M059J (cell line): ENCODE data around the gene APOBEC3G. TPM values are rescaled to one million over a fixed set of nuclear protein-coding genes. Genes with fewer than 3 reads are reported as not detected.
A peak's percentile ranks its signal among the peaks of the same experiment; 100 is the strongest.
"Not testable (repeated sequence)": the region's sequence is repeated elsewhere in the genome, so short reads cannot be mapped to it uniquely, and the experiment has no call there.

Source experiments
- DNase-seq: peaks from one replicate; pipeline ENCODE4 v3.0.0-alpha.2; 2012; ENCODE audit warnings: low read depth
- total RNA-seq: library from RNA; depleted of rRNA; stranded (reverse); fragments of >200 nt; shearing (Covaris generic); gene quantifications from 2 replicates; pipeline ENCODE4 v1.2.3, GENCODE V29; 2014; rRNA removed

APOBEC3G gene
- total RNA-seq, result 23.4 and 30.1 TPM in 2 replicates

DNA sequence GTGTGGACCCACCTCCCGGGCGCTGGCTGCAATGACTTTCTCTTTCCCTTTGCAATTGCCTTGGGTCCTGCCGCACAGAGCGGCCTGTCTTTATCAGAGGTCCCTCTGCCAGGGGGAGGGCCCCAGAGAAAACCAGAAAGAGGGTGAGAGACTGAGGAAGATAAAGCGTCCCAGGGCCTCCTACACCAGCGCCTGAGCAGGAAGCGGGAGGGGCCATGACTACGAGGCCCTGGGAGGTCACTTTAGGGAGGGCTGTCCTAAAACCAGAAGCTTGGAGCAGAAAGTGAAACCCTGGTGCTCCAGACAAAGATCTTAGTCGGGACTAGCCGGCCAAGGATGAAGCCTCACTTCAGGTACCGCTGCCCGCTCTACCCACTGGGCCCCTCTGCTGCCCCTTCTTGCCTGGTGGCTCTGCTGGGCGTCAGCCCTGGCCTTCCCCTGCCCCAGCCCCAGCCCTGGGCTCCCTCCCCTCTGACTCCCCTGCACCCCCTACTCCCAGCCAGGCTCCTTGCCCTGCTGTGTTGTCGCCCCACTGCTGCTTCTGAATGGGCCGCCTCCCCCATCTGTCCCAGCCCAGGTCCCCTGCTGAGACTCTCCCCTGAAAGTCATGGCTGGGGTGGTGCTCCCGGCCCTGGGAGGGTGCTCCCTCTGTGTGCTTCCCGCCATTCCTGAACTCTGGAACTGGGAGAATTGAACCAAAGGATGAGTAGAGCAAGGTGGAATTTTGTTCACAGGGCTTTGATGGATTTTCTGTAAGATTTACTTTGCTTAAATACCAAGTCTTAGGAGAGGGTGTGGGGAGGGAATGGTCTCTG lies at the start of gene APOBEC3G:
Gene APOBEC3G (plus strand): TSS at position 250 of the 815 bp plus-strand sequence. CDS start 87 bp downstream, at position 337.
- peak; percentile 67 for DNase-seq

DNA sequence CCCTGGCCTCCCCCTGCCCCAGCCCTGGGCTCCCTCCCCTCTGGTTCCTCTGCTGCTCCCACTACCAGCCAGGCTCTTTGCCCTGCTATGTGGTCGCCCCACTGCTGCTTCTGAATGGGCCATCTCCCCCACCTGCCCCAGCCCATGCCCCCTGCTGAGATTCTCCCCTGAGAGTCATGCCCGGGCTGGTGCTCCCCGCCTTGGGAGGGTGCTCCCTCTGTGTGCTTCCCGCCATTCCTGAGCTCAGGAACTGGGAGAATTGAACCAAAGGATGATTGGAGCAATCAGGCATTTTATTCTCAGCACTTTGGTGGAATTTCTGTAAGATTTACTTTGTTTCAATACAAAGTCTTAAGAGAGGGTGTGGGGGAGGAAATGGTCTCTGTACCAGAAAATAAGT lies 49.4 kb upstream of the APOBEC3G start:
- no peak for DNase-seq

DNA sequence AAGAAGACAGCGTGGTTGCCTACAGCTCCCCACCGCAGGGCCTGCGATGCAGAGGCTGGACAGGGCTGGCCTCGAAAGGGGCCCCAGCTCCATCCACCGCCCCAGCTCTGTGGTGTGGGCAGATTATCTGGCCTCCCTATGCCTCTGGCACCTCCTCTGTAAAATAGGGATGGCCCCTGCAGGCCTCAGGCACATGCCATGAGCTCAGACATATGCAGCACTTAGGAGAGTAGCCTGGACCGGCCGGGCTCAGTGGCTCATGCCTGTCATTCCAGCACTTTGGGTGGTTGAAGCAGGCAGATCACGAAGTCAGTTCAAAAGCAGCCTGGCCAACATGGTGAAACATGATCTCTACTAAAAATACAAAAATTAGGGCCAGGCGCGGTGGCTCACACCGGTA lies 48.8 kb upstream of the APOBEC3G start:
- no peak for DNase-seq

DNA sequence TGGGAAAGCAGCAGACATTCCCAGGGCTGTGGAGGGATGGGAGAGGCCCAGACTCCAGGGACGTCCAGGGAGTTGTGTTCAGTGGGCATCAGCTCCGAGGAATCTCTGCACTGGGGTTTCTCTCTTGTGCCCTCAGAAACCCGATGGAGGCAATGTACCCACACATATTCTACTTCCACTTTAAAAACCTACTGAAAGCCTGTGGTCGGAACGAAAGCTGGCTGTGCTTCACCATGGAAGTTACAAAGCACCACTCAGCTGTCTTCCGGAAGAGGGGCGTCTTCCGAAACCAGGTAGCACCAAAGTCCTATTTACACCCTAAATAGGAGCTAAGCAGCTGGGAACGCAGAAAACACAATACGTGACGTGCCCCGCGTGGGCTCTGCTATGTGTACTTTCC lies 47.8 kb upstream of the APOBEC3G start:
- DNase-seq, result no peak

DNA sequence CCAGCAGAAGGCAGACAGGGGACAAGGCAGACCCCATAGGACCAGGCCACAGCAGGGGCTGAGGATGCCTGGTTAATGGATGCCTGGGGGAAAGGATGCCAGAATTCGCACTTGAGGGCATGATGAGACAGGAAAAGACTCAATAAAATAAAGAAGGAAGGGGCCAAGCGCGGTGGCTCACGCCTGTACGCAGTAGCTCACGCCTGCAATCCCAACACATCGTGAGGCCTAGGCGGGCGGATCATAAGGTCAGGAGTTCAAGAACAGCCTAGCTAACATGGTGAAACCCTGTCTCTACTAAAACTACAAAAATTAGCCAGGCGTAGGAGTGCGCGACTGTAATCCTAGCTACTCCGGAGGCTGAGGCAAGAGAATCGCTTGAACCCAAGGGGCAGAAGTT lies 46.4 kb upstream of the APOBEC3G start:
- no peak for DNase-seq

DNA sequence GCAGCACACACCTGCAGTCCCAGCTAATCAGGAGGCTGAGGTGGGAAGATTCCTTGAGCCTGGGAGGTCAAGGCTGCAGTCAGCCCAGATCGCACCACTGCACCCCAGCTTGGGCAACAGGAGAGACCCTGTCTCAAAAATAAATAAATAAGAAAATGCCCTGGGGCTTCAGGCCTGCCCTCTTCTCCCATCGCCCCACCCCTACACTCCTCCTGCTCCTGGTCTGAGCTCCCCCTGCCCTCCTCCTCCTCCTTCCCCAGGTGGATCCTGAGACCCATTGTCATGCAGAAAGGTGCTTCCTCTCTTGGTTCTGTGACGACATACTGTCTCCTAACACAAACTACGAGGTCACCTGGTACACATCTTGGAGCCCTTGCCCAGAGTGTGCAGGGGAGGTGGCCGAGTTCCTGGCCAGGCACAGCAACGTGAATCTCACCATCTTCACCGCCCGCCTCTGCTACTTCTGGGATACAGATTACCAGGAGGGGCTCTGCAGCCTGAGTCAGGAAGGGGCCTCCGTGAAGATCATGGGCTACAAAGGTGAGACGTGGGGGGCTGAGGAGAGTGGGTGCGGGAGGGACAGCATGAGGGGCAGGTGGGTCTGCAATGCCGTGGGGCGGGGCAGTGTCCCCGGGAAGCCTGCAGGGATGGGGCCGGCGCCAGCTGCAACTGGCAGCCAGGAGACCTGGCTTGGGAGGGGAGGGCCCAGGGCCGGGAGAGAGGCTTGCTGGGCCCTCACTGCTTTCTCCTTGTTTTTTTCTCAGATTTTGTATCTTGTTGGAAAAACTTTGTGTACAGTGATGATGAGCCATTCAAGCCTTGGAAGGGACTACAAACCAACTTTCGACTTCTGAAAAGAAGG lies 45.4 kb upstream of the APOBEC3G start:
- DNase-seq, result not testable (repeated sequence)

DNA sequence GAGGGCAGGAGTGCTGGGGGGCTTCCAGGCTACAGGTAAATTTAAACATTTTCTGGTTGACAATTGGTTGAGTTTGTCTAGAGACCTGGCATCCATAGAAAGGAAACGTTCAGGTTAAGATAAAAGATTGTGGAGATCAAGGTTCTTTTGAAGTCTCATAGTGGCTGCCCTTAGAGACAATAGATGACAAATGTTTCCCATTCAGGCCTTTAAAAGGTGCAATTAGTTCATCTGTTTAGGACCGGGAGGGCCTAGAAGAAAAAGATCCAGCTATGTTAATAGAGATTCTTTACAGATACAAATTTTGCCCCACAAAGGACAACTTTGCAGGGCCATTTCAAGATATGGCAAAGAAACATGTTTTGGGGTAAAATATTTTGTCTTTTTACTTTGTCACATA lies 40.0 kb upstream of the APOBEC3G start:
- DNase-seq, result not testable (repeated sequence)

DNA sequence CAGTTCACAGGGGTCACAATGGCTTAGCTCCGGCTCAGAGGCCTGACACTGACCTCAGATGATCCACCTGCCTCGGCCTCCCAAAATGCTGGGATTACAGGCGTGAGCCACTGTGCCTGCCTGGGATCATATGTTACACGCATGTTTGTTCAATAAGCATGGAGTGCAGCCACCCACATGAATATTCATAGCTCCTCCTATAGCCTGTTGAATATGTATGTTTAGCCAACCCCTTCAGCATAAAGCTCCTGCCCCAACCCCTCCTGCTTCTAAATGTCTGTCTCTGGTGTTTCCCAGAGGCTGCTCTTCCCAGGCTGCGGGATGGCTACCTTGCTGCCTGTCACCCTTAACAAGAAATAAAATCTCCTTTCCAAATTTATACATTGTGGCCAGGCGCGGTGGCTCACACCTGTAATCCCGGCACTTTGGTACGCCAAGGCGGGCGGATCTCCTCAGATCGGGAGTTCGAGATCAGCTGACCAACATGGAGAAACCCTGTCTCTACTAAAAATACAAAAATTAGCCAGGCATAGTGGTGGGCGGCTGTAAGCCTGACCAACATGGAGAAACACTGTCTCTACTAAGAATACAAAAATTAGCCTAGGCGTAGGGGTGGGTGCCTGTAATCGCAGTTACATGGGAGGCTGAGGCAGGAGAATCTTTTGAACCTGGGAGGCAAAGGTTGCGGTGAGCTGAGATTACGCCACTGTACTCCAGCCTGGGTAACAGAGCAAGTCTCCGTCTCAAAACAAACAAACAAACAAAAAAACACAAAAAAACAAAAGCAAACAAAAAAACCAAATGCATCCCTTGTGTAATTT lies 37.6 kb upstream of the APOBEC3G start:
- DNase-seq, result no peak

DNA sequence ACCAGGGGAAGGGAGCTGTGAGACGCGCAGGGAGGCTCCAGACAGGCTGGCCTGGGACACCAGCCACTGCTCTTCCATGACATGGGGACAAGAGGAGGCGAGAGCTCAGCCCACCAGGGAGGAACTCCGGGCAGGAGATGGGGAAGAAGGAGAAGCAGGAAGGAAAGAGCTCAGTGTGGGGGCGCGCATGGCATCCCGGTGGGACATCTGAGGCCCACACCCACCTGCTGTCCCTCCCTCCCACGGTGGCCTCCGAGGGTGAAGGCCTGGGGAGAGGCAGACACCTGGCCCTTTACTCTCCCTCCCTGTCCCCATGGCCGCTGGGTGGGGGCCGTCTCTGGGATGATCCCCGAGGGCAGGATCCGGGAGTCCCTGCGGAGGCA lies 36.9 kb upstream of the APOBEC3G start:
- not testable (repeated sequence) for DNase-seq

DNA sequence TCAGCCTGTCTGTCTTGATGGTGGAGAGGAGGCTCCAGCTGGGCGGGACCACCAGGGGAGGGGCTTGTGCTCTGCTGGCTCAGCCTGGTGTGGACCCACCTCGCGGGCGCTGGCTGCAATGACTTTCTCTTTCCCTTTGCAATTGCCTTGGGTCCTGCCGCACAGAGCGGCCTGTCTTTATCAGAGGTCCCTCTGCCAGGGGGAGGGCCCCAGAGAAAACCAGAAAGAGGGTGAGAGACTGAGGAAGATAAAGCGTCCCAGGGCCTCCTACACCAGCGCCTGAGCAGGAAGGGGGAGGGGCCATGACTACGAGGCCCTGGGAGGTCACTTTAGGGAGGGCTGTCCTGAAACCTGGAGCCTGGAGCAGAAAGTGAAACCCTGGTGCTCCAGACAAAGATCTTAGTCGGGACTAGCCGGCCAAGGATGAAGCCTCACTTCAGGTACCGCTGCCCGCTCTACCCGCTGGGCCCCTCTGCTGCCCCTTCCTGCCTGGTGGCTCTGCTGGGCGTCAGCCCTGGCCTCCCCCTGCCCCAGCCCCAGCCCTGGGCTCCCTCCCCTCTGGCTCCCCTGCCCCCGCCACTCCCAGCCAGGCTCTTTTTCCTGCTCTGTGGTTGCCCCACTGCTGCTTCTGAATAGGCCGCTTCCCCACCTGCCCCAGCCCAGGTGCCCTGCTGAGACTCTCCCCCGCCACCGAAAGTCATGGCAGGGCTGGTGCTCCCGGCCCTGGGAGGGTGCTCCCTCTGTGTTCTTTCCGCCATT lies 36.4 kb upstream of the APOBEC3G start, which contains the start of gene APOBEC3F:
Gene APOBEC3F (plus strand): TSS at position 327 of the 759 bp plus-strand sequence. CDS start 97 bp downstream, at position 424.
- DNase-seq, result peak; percentile 70

DNA sequence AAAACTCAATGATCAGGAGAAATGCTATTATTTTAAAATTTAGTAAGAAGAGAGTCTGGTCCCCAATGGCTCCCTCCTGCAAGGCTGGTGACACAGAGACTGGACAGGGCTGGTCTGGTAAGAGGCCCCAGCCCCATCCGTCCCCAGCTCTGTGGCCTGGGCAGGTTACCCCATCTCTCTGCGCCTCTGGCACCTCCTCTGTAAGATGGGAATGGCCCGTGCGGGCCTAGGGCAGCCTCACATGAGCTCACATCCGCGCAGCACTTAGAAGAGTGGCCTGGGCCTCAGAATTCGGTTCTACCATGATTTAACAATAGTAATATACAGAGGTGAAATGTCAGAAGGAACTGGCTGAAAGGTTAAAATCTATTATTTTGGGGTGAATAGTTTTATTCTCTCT lies 35.2 kb upstream of the APOBEC3G start:
- no peak for DNase-seq

DNA sequence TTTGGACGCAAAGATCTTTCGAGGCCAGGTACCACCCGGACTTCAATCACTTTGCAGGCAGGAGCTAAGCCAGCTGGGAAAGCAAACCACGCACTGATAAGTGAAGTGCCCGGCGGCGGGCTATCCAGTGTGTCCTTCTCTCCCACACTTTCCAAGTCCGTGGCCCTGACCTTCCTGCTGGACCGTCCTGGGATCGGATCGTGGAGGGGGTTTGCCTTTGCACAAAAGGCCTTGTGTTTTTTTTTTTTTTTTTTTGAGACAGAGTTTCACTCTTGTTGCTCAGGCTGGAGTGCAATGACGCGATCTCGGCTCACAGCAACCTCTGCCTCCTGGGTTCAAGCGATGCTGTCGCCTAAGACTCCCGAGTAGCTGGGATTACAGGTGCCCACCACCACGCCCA lies 34.0 kb upstream of the APOBEC3G start:
- not testable (repeated sequence) for DNase-seq

DNA sequence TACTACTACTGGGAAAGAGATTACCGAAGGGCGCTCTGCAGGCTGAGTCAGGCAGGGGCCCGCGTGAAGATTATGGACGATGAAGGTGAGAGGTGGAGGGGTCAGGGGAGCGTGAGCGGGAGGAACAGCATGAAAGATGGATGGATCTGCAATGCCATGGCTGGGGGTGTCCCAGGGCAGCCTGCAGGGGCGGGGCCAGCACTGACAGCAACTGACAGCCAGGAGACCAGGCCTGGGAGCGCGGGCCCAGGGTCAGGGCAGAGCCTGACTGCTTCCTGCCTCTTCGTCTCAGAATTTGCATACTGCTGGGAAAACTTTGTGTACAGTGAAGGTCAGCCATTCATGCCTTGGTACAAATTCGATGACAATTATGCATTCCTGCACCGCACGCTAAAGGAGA lies 31.9 kb upstream of the APOBEC3G start:
- DNase-seq, result not testable (repeated sequence)

DNA sequence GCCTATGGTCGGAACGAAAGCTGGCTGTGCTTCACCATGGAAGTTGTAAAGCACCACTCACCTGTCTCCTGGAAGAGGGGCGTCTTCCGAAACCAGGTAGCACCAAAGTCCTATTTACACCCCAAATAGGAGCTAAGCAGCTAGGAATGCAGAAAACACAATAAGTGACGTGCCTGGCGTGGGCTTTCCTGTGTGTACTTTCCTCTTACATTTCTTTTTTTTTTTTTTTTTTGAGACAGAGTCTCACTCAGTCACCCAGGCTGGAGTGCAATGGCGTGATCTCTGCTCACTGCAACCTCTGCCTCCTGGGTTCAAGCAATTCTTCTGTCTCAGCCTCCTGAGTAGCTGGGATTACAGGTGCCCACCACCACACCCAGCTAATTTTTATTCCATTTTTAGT lies 27.6 kb upstream of the APOBEC3G start:
- DNase-seq, result not testable (repeated sequence)

DNA sequence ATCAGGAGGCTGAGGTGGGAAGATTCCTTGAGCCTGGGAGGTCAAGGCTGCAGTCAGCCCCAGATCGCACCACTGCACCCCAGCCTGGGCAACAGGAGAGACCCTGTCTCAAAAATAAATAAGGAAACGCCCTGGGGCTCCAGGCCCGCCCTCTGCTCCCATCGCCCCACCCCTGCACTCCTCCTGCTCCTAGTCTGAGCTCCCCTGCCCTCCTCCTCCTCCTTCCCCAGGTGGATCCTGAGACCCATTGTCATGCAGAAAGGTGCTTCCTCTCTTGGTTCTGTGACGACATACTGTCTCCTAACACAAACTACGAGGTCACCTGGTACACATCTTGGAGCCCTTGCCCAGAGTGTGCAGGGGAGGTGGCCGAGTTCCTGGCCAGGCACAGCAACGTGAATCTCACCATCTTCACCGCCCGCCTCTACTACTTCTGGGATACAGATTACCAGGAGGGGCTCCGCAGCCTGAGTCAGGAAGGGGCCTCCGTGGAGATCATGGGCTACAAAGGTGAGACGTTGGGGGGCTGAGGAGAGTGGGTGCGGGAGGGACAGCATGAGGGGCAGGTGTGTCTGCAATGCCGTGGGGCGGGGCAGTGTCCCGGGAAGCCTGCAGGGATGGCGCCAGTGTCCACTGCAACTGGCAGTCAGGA lies 25.1 kb upstream of the APOBEC3G start:
- DNase-seq, result not testable (repeated sequence)

DNA sequence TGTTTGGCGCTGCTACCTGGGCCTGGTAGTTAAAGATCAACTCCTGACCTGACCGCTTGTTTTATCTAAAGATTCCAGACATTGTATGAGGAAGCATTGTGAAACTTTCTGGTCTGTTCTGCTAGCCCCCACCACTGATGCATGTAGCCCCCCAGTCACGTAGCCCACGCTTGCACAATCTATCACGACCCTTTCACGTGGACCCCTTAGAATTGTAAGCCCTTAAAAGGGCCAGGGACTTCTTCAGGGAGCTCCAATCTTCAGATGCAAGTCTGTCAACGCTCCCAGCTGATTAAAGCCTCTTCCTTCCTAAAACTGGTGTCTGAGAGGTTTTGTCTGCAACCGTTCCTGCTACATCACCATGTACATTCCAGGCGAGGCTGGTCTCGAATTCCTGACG lies 21.4 kb upstream of the APOBEC3G start:
- no peak for DNase-seq

DNA sequence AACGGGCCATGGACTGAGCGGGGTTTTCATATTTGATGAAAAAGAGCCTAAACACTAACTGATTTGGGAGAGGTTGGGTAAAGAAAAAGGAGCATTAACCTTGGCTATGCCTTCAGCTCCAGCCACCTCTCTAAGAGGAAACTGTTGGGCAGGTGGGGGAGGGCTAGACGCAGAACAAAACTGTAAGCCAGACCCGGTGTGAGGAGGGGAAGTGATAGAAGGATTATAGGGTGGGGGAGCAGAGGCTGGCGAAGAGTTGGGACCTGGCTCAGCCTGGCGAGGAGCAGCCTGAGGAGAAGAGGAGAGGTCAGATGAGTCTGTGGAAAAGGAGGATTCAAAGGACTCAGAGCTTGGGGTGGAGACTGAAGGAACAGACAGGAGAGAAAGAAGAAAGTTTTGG lies 15.8 kb upstream of the APOBEC3G start:
- not testable (repeated sequence) for DNase-seq

DNA sequence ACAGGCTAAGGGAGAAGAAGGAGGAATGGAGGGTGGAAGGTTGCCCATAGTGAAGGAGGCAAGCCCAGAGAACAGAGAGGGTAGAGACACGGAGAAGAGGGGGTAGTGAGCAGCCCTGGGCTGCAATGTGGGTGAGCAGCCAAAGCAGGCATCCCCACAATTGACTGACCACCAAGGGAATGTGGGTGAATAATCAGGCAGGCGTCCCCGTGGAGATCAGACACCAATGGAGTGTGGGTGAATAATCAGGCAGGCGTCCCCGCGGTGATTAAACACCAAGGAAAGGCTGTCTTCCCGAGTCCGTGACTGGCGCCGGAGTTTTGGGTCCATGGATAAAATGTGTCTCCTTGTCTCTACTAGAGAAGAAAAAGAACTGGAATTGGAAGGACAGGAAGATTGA lies 15.1 kb upstream of the APOBEC3G start:
- DNase-seq, result peak; percentile 71

DNA sequence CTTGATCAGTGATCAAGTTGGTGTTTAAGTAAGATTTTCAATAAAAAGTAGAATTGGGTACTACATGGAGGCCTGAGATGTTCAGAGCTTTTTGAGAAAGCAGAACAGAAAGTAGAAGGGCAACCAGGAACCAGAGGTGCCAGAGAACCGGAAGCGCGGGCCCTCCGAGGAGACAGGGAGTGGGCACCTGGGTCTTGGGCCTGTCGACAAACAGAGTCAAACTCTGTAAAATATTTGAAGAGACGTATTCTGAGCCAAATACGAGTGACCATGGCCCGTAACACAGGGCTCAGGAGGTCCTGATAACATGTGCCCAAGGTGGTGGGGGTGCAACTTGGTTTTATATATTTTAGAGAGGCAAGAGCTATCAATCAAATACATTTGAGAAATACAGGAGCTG lies 13.2 kb upstream of the APOBEC3G start:
- DNase-seq, result not testable (repeated sequence)
